BJ (cell line): Measurements from ENCODE around the gene NASP. TPM values are rescaled to one million over a fixed set of nuclear protein-coding genes. Genes with fewer than 3 reads are reported as not detected.

ENCODE experiments used
- CTCF ChIA-PET: fragments of 350-600 bp; formaldehyde crosslinking; extraction: SDS; loops from one replicate; lab custom pipeline; 2021; ENCODE audit warnings: antibody characterized with exemption, inconsistent platforms; lab: Yijun Ruan, JAX
- POLR2A ChIA-PET: fragments of 300-600 bp; sonication (Branson Sonifier 250); formaldehyde crosslinking; extraction: SDS; loops from one replicate; lab custom pipeline; 2021; ENCODE audit warnings: antibody characterized with exemption; lab: Charles Lee
- DNase-seq: peaks from one replicate; pipeline ENCODE4 v3.0.0-alpha.2; 2011; ENCODE audit warnings: low read depth
- H3K27me3 ChIP-seq: 2 replicates; pipeline ENCODE4 v1.6.0; 2011; ENCODE audit warnings: low read length; ENCODE audit not compliant: control insufficient read depth, insufficient read depth
- H3K36me3 ChIP-seq: 2 replicates; pipeline ENCODE4 v1.5.1; 2011; ENCODE audit warnings: low read length; ENCODE audit not compliant: control insufficient read depth, insufficient read depth
- H3K4me3 ChIP-seq: 2 replicates; pipeline ENCODE4 v1.5.1; 2011; ENCODE audit warnings: low read depth, mild to moderate bottlenecking, control low read depth, low read length
- CTCF ChIP-seq: IDR thresholded peaks from 2 replicates; pipeline ENCODE4 v1.5.1; 2011; ENCODE audit warnings: low read depth, mild to moderate bottlenecking, control low read depth, inconsistent platforms, low read length, moderate library complexity; ENCODE audit not compliant: insufficient read depth
- polyA minus RNA-seq: library from RNA; depleted of rRNA, polyadenylated mRNA; stranded (reverse); fragments of >200 nt; gene quantifications from 2 replicates; pipeline ENCODE4 v1.2.3, GENCODE V29; 2011; rRNA and poly(A)+ RNA removed
- polyA plus RNA-seq: library from polyadenylated mRNA; depleted of rRNA; stranded (reverse); fragments of >200 nt; gene quantifications from 2 replicates; pipeline ENCODE4 v1.2.3, GENCODE V29; 2011; rRNA removed

The NASP gene
- polyA plus RNA-seq = 42.0 and 43.9 TPM in 2 replicates
- 25.7 TPM in 2 replicates for polyA minus RNA-seq

GRCh38 chr1:45583666-45584350 lies at the start of gene NASP:
TSS of gene NASP (plus strand) at chr1:45584041. CDS start at chr1:45584147, 106 bp downstream.
- Histone ChIP-seq H3K4me3 (peak within 1 kb of the TSS; percentile 100), H3K36me3 (no peaks in the 10 kb centered on the region), H3K27me3 (no peaks in the 10 kb centered on the region)
- POLR2A ChIA-PET = interaction anchor here (0.8 to 1.0 kb wide), 2 partner anchors 19 to 62 kb away, joined by 3 read pairs; partner anchors contain the start of gene PRDX1
- no peak for DNase-seq
- TF ChIP-seq CTCF = no peak
- CTCF ChIA-PET = interaction anchor here (0.6 to 7.1 kb wide), 4 partner anchors 14 to 566 kb away, joined by 3 to 66 read pairs (median 6); no protein-coding TSS in a partner anchor

- Histone ChIP-seq H3K27me3 (no peaks in the 10 kb centered on the region), H3K36me3 (no peaks in the 10 kb centered on the region), H3K4me3 (no peak overlapping the region)
- no peak for DNase-seq
- ChIA-PET POLR2A (no interaction called here), CTCF (no interaction called here)
- no peak for TF ChIP-seq CTCF
Measured at GRCh38 chr1:45535988-45536766, 47.7 kb upstream of the NASP start.

GRCh38 chr1:45536886-45537285 lies 47.0 kb upstream of the NASP start:
- no peak for DNase-seq
- no peak overlapping the region for H3K4me3 ChIP-seq
- no peaks in the 10 kb centered on the region for H3K27me3 ChIP-seq
- ChIA-PET CTCF (no interaction called here), POLR2A (no interaction called here)
- TF ChIP-seq CTCF = no peak
- no peaks in the 10 kb centered on the region for H3K36me3 ChIP-seq

- Histone ChIP-seq H3K36me3 (no peaks in the 10 kb centered on the region), H3K27me3 (0 out of 2 replicates have a peak, but pooled peaks cover 2% of the 10 kb centered on the region), H3K4me3 (no peak overlapping the region)
- TF ChIP-seq CTCF = no peak
- ChIA-PET POLR2A (no interaction called here), CTCF (interaction anchor here (1.3 kb wide), 1 partner anchor 9 kb away, joined by 4 read pairs; the partner anchor contains the start of gene AKR1A1)
- no peak for DNase-seq
Measured at GRCh38 chr1:45541193-45541592, 42.6 kb upstream of the NASP start.

GRCh38 chr1:45542591-45542990 lies 41.2 kb upstream of the NASP start:
- no peak for TF ChIP-seq CTCF
- Histone ChIP-seq H3K4me3 (no peak overlapping the region), H3K27me3 (0 out of 2 replicates have a peak, but pooled peaks cover 2% of the 10 kb centered on the region), H3K36me3 (no peaks in the 10 kb centered on the region)
- DNase-seq = no peak
- ChIA-PET POLR2A (no interaction called here), CTCF (interaction anchor here (0.6 kb wide), 1 partner anchor 25 kb away, joined by 3 read pairs; no protein-coding TSS in a partner anchor)
